ENCODE data around the gene ADAMTS5. TPM values are rescaled to one million over a fixed set of nuclear protein-coding genes. Genes with fewer than 3 reads are reported as not detected.
A peak's percentile ranks its signal among the peaks of the same experiment; 100 is the strongest.

Gene ADAMTS5
- total RNA-seq, 4 donors from 2014 or later, result 14.4 to 34.5 (median 20.8) TPM

GRCh38 chr21:26977746-26978145, 10.9 kb upstream of the ADAMTS5 start:
- 76% methylated on average over 3 of the region's 3 CpGs for WGBS
- Histone ChIP-seq H3K4me1 (no peaks in the 10 kb centered on the region), H3K36me3 (no peaks in the 10 kb centered on the region), H3K27me3 (no peaks in the 10 kb centered on the region), H3K27ac (replicated peaks in 1 of 4) (no peak overlapping the region), H3K4me3 (no peak overlapping the region), H3K9me3 (peaks cover 0 to 3% (median 0%) of the 10 kb centered on the region in 4 donors)
- TF ChIP-seq POLR2A (IDR thresholded peaks at IDR 0.05; ENCODE audit: low read depth) (no peak), EP300 (IDR thresholded peaks at IDR 0.05) (no peak), POLR2AphosphoS5 (IDR thresholded peaks at IDR 0.05) (no peak), CTCF (IDR thresholded peaks at IDR 0.05) (no peak)
- intact Hi-C loops (cut with DNase I), result no loop called here
- DNase-seq (ENCODE audit: extremely low spot score), result no peak

- Histone ChIP-seq H3K36me3 (no peaks in the 10 kb centered on the region), H3K4me3 (no peak overlapping the region), H3K4me1 (peaks cover 0 to 2% (median under 1%) of the 10 kb centered on the region in 4 donors), H3K27ac (replicated peaks in 1 of 4) (no peak overlapping the region), H3K9me3 (no peaks in the 10 kb centered on the region), H3K27me3 (no peaks in the 10 kb centered on the region)
- WGBS, result 77% methylated on average over 2 of the region's 2 CpGs
- TF ChIP-seq POLR2A (IDR thresholded peaks at IDR 0.05; ENCODE audit: low read depth), result no peak
- no peak for TF ChIP-seq POLR2AphosphoS5 (IDR thresholded peaks at IDR 0.05)
- no peak for TF ChIP-seq EP300 (IDR thresholded peaks at IDR 0.05)
- no peak for DNase-seq (ENCODE audit: extremely low spot score)
- intact Hi-C loops (cut with DNase I), result no loop called here
These were observed 6.3 kb upstream of the ADAMTS5 start for GRCh38 chr21:26973226-26973625.

- H3K4me3 ChIP-seq, result no peak overlapping the region
- intact Hi-C loops (cut with DNase I), result no loop called here
- WGBS, result 63% methylated on average over 2 of the region's 2 CpGs
- DNase-seq (ENCODE audit: extremely low spot score), result no peak
- no peak overlapping the region for H3K27ac ChIP-seq (replicated peaks in 1 of 4)
- H3K36me3 ChIP-seq, result no peaks in the 10 kb centered on the region
- TF ChIP-seq CTCF (IDR thresholded peaks at IDR 0.05), result no peak
- no peak for TF ChIP-seq EP300 (IDR thresholded peaks at IDR 0.05)
- no peak for TF ChIP-seq POLR2A (IDR thresholded peaks at IDR 0.05; ENCODE audit: low read depth)
- no peak for TF ChIP-seq POLR2AphosphoS5 (IDR thresholded peaks at IDR 0.05)
- H3K4me1 ChIP-seq, result peaks cover 5 to 12% (median 9%) of the 10 kb centered on the region in 4 donors
- H3K27me3 ChIP-seq, result no peaks in the 10 kb centered on the region
- H3K9me3 ChIP-seq, result no peaks in the 10 kb centered on the region
These were observed 5.3 kb upstream of the ADAMTS5 start for GRCh38 chr21:26972192-26972591.

GRCh38 chr21:26969971-26970725, 3.3 kb upstream of the ADAMTS5 start:
- H3K27me3 ChIP-seq, result peaks cover 0 to 11% (median 0%) of the 10 kb centered on the region in 4 donors
- no peak for DNase-seq (ENCODE audit: extremely low spot score)
- H3K27ac ChIP-seq (replicated peaks in 1 of 4), result no peak overlapping the region
- H3K36me3 ChIP-seq, result no peaks in the 10 kb centered on the region
- H3K4me3 ChIP-seq, result no peak overlapping the region
- H3K4me1 ChIP-seq, result peaks cover 8 to 28% (median 22%) of the 10 kb centered on the region in 4 donors
- H3K9me3 ChIP-seq, result no peaks in the 10 kb centered on the region
- no peak for TF ChIP-seq EP300 (IDR thresholded peaks at IDR 0.05)
- TF ChIP-seq POLR2AphosphoS5 (IDR thresholded peaks at IDR 0.05), result no peak
- no peak for TF ChIP-seq POLR2A (IDR thresholded peaks at IDR 0.05; ENCODE audit: low read depth)
- TF ChIP-seq CTCF (IDR thresholded peaks at IDR 0.05), result no peak
- intact Hi-C loops (cut with DNase I), result no loop called here
- WGBS, result 90% methylated on average over 6 of the region's 6 CpGs

GRCh38 chr21:26966649-26967061, 233 bp downstream of the ADAMTS5 start:
- TF ChIP-seq POLR2AphosphoS5 (IDR thresholded peaks at IDR 0.05), result no peak
- no peak for TF ChIP-seq CTCF (IDR thresholded peaks at IDR 0.05)
- no peak for TF ChIP-seq POLR2A (IDR thresholded peaks at IDR 0.05; ENCODE audit: low read depth)
- TF ChIP-seq EP300 (IDR thresholded peaks at IDR 0.05), result no peak
- Histone ChIP-seq H3K9me3 (no peaks in the 10 kb centered on the region), H3K4me3 (peak overlapping the region; percentile 64 to 76 (median 69)), H3K27me3 (peaks cover 0 to 11% (median 0%) of the 10 kb centered on the region in 4 donors), H3K27ac (replicated peaks in 1 of 4) (peak overlapping the region; percentile 75 to 90 (median 83)), H3K4me1 (peaks cover 8 to 59% (median 55%) of the 10 kb centered on the region in 4 donors), H3K36me3 (no peaks in the 10 kb centered on the region)
- WGBS, result 1% methylated on average over 24 of the region's 24 CpGs
- intact Hi-C loops (cut with DNase I), result no loop called here
- no peak for DNase-seq (ENCODE audit: extremely low spot score)

Measured in esophagus muscularis mucosa (tissue), 4 donors.